Uterus (tissue), 2 donors: ENCODE measurements around the gene SND1.

Experiments used
- POLR2A ChIP-seq, 2 donors: fragments of 450-650 bp; IDR thresholded peaks; one replicate each; pipeline ENCODE4 v1.6.1; 2016; ENCODE audit warnings: antibody characterized with exemption in 2 of 2, mild to moderate bottlenecking in 1 of 2, moderate library complexity in 1 of 2
- TF ChIP-seq, protein P1 (sequence below), 4 experiments: fragments of 200-600 bp in 2 of 4; fragments of 450-650 bp in 2 of 4; sonication (generic) in 2 of 4; IDR thresholded peaks; one replicate each; pipeline ENCODE4 v1.5.1; 2016 to 2019; ENCODE audit warnings: antibody characterized with exemption in 4 of 4, mild to moderate bottlenecking in 2 of 4, moderate library complexity in 1 of 4

DNA sequence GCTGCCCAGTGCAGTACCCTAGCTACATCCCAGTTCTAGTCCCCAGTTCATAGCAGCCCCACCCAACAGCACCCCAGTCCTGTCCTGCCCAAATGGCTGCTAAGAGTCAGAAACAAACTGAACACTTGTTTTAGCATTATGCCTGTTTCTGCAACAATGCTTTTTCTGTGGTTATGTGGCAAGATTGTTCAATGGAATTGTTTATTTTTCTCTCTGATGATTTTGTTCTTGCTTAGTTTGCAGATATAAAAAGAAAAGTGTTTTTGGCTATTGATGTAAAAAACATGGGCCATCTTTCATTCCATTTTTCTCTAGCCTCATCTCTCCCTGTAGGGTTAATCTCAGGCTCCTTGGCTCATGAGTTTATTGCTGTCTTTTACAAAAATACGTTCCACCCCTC is 336.8 kb downstream of the SND1 start:
- TF ChIP-seq, protein P1, sequence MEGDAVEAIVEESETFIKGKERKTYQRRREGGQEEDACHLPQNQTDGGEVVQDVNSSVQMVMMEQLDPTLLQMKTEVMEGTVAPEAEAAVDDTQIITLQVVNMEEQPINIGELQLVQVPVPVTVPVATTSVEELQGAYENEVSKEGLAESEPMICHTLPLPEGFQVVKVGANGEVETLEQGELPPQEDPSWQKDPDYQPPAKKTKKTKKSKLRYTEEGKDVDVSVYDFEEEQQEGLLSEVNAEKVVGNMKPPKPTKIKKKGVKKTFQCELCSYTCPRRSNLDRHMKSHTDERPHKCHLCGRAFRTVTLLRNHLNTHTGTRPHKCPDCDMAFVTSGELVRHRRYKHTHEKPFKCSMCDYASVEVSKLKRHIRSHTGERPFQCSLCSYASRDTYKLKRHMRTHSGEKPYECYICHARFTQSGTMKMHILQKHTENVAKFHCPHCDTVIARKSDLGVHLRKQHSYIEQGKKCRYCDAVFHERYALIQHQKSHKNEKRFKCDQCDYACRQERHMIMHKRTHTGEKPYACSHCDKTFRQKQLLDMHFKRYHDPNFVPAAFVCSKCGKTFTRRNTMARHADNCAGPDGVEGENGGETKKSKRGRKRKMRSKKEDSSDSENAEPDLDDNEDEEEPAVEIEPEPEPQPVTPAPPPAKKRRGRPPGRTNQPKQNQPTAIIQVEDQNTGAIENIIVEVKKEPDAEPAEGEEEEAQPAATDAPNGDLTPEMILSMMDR (IDR thresholded peaks at IDR 0.05): no peak
- no peak for TF ChIP-seq POLR2A (IDR thresholded peaks at IDR 0.05)
